ENCODE data around the gene KIF16B.

Gene KIF16B

GRCh38 chr20:16246870-16247269 lies 326.4 kb downstream of the KIF16B start:
- H3K4me3 ChIP-seq (replicated peaks; ENCODE audit: low read depth, low read length), result no peak overlapping the region
- TF ChIP-seq CTCF (IDR thresholded peaks at IDR 0.05; ENCODE audit: insufficient read depth, low read length, poor library complexity, severe bottlenecking), result no peak
- no peak for DNase-seq (ENCODE audit: extremely low read depth, insufficient read length)
- no peaks in the 10 kb centered on the region for H3K27me3 ChIP-seq (replicated peaks; ENCODE audit: control insufficient read depth, insufficient read depth, low read length)
- no peaks in the 10 kb centered on the region for H3K36me3 ChIP-seq (ENCODE audit: control insufficient read depth, insufficient read depth, low read length)

GRCh38 chr20:16246291-16246690 lies 327.0 kb downstream of the KIF16B start:
- Histone ChIP-seq H3K36me3 (ENCODE audit: control insufficient read depth, insufficient read depth, low read length) (no peaks in the 10 kb centered on the region), H3K27me3 (replicated peaks; ENCODE audit: control insufficient read depth, insufficient read depth, low read length) (no peaks in the 10 kb centered on the region), H3K4me3 (replicated peaks; ENCODE audit: low read depth, low read length) (no peak overlapping the region)
- TF ChIP-seq CTCF (IDR thresholded peaks at IDR 0.05; ENCODE audit: insufficient read depth, low read length, poor library complexity, severe bottlenecking), result no peak
- no peak for DNase-seq (ENCODE audit: extremely low read depth, insufficient read length)

- no peak for DNase-seq (ENCODE audit: extremely low read depth, insufficient read length)
- H3K4me3 ChIP-seq (replicated peaks; ENCODE audit: low read depth, low read length), result no peak overlapping the region
- no peak for TF ChIP-seq CTCF (IDR thresholded peaks at IDR 0.05; ENCODE audit: insufficient read depth, low read length, poor library complexity, severe bottlenecking)
- H3K36me3 ChIP-seq (ENCODE audit: control insufficient read depth, insufficient read depth, low read length), result no peaks in the 10 kb centered on the region
- no peaks in the 10 kb centered on the region for H3K27me3 ChIP-seq (replicated peaks; ENCODE audit: control insufficient read depth, insufficient read depth, low read length)
Measured at GRCh38 chr20:16245879-16246278, 327.4 kb downstream of the KIF16B start.

GRCh38 chr20:16244892-16245291 lies 328.4 kb downstream of the KIF16B start:
- Histone ChIP-seq H3K36me3 (ENCODE audit: control insufficient read depth, insufficient read depth, low read length) (no peaks in the 10 kb centered on the region), H3K27me3 (replicated peaks; ENCODE audit: control insufficient read depth, insufficient read depth, low read length) (no peaks in the 10 kb centered on the region), H3K4me3 (replicated peaks; ENCODE audit: low read depth, low read length) (no peak overlapping the region)
- no peak for TF ChIP-seq CTCF (IDR thresholded peaks at IDR 0.05; ENCODE audit: insufficient read depth, low read length, poor library complexity, severe bottlenecking)
- no peak for DNase-seq (ENCODE audit: extremely low read depth, insufficient read length)

- peak; percentile 13 for TF ChIP-seq CTCF (IDR thresholded peaks at IDR 0.05; ENCODE audit: insufficient read depth, low read length, poor library complexity, severe bottlenecking)
Measured at GRCh38 chr20:16243470-16243869, 329.8 kb downstream of the KIF16B start.

GRCh38 chr20:16241911-16242310 lies 331.3 kb downstream of the KIF16B start:
- H3K27me3 ChIP-seq (replicated peaks; ENCODE audit: control insufficient read depth, insufficient read depth, low read length), result no peaks in the 10 kb centered on the region
- peak; percentile 15 for TF ChIP-seq CTCF (IDR thresholded peaks at IDR 0.05; ENCODE audit: insufficient read depth, low read length, poor library complexity, severe bottlenecking)
- no peak overlapping the region for H3K4me3 ChIP-seq (replicated peaks; ENCODE audit: low read depth, low read length)
- H3K36me3 ChIP-seq (ENCODE audit: control insufficient read depth, insufficient read depth, low read length), result no peaks in the 10 kb centered on the region
- DNase-seq (ENCODE audit: extremely low read depth, insufficient read length), result no peak

More at GRCh38 chr20:16243470-16243869, 329.8 kb downstream of the KIF16B start:
- no peaks in the 10 kb centered on the region for H3K27me3 ChIP-seq (replicated peaks; ENCODE audit: control insufficient read depth, insufficient read depth, low read length)
- no peaks in the 10 kb centered on the region for H3K36me3 ChIP-seq (ENCODE audit: control insufficient read depth, insufficient read depth, low read length)
- no peak for DNase-seq (ENCODE audit: extremely low read depth, insufficient read length)
- no peak overlapping the region for H3K4me3 ChIP-seq (replicated peaks; ENCODE audit: low read depth, low read length)
